Ectodermal cell (in vitro differentiated cells): ENCODE data around the gene DEPP1.

Experiments
- H3K27ac ChIP-seq: 2 replicates; pipeline ENCODE4 v1.7.0; 2013; ENCODE audit warnings: mild to moderate bottlenecking, low read depth, low read length; ENCODE audit not compliant: insufficient read depth, poor library complexity, severe bottlenecking
- H3K27me3 ChIP-seq: 2 replicates; pipeline ENCODE4 v1.7.0; 2013; ENCODE audit warnings: mild to moderate bottlenecking, low read length; ENCODE audit not compliant: insufficient read depth, control insufficient read depth, poor library complexity, severe bottlenecking
- H3K36me3 ChIP-seq: one replicate; pipeline ENCODE4 v1.7.0; 2013; ENCODE audit warnings: low read length; ENCODE audit not compliant: control insufficient read depth, insufficient read depth
- H3K4me1 ChIP-seq: one replicate; pipeline ENCODE4 v1.7.0; 2013; ENCODE audit warnings: low read length; ENCODE audit not compliant: control insufficient read depth, insufficient read depth
- H3K4me3 ChIP-seq: 2 replicates; pipeline ENCODE4 v1.7.0; 2013; ENCODE audit warnings: low read depth, low read length, control low read depth; ENCODE audit not compliant: insufficient read depth
- H3K9me3 ChIP-seq: 2 replicates; pipeline ENCODE4 v1.7.0; 2013; ENCODE audit warnings: mild to moderate bottlenecking, low read length, moderate library complexity; ENCODE audit not compliant: control insufficient read depth
- WGBS, 2 experiments: methylation state at CpG; one replicate each; pipeline ENCODE4 v1.1.7; 2013; ENCODE audit warnings: missing lambda C conversion rate in 2 of 2; 5-methylcytosine and 5-hydroxymethylcytosine counted together

DEPP1 gene

GRCh38 chr10:44960482-44961229 lies 18.0 kb downstream of the DEPP1 start:
- Histone ChIP-seq H3K9me3 (no peaks in the 10 kb centered on the region), H3K4me1 (peaks cover 50% of the 10 kb centered on the region), H3K27me3 (peaks cover 9% of the 10 kb centered on the region), H3K4me3 (no peak overlapping the region), H3K27ac (no peak overlapping the region), H3K36me3 (no peaks in the 10 kb centered on the region)
- 79 to 83% methylated on average over 7 of the region's 7 CpGs for WGBS, 2 experiments

GRCh38 chr10:44960088-44960460 lies 18.5 kb downstream of the DEPP1 start:
- H3K27me3 ChIP-seq, result peaks cover 9% of the 10 kb centered on the region
- H3K9me3 ChIP-seq, result no peaks in the 10 kb centered on the region
- H3K4me1 ChIP-seq, result peaks cover 44% of the 10 kb centered on the region
- H3K36me3 ChIP-seq, result no peaks in the 10 kb centered on the region
- 36 to 45% methylated on average over 8 of the region's 8 CpGs for WGBS, 2 experiments
- H3K4me3 ChIP-seq, result peak overlapping the region; percentile 80
- no peak overlapping the region for H3K27ac ChIP-seq

- H3K4me1 ChIP-seq, result peaks cover 38% of the 10 kb centered on the region
- H3K27ac ChIP-seq, result peak within 1 kb of the TSS; percentile 69
- WGBS, 2 experiments, result 2% methylated on average over 74 of the region's 74 CpGs
- peaks cover 9% of the 10 kb centered on the region for H3K27me3 ChIP-seq
- H3K36me3 ChIP-seq, result no peaks in the 10 kb centered on the region
- no peaks in the 10 kb centered on the region for H3K9me3 ChIP-seq
- peak within 1 kb of the TSS; percentile 80 for H3K4me3 ChIP-seq
Measured at GRCh38 chr10:44959247-44960087, 19.1 kb downstream of the DEPP1 start, which contains the start of gene RASSF4. RASSF4 (plus strand) TSS chr10:44959802; CDS start chr10:44970203, 10,401 bp downstream.

GRCh38 chr10:44958898-44959246 lies 19.7 kb downstream of the DEPP1 start:
- peaks cover 9% of the 10 kb centered on the region for H3K27me3 ChIP-seq
- peak overlapping the region; percentile 69 for H3K27ac ChIP-seq
- peaks cover 32% of the 10 kb centered on the region for H3K4me1 ChIP-seq
- H3K36me3 ChIP-seq, result no peaks in the 10 kb centered on the region
- no peaks in the 10 kb centered on the region for H3K9me3 ChIP-seq
- WGBS, 2 experiments, result 14 to 25% methylated on average over 5 to 6 of the region's 6 CpGs
- peak overlapping the region; percentile 80 for H3K4me3 ChIP-seq

GRCh38 chr10:44958196-44958897 lies 20.3 kb downstream of the DEPP1 start:
- Histone ChIP-seq H3K4me1 (peaks cover 27% of the 10 kb centered on the region), H3K4me3 (peak overlapping the region; percentile 80), H3K36me3 (no peaks in the 10 kb centered on the region), H3K27me3 (peaks cover 9% of the 10 kb centered on the region), H3K9me3 (no peaks in the 10 kb centered on the region), H3K27ac (no peak overlapping the region)
- 69 to 74% methylated on average over 5 of the region's 5 CpGs for WGBS, 2 experiments

GRCh38 chr10:44956717-44957706 lies 21.6 kb downstream of the DEPP1 start:
- peaks cover 9% of the 10 kb centered on the region for H3K27me3 ChIP-seq
- 94 to 97% methylated on average over 4 of the region's 4 CpGs for WGBS, 2 experiments
- H3K4me1 ChIP-seq, result peaks cover 28% of the 10 kb centered on the region
- H3K4me3 ChIP-seq, result no peak overlapping the region
- no peaks in the 10 kb centered on the region for H3K36me3 ChIP-seq
- no peaks in the 10 kb centered on the region for H3K9me3 ChIP-seq
- H3K27ac ChIP-seq, result no peak overlapping the region

- 91 to 95% methylated on average over 4 of the region's 4 CpGs for WGBS, 2 experiments
- Histone ChIP-seq H3K36me3 (no peaks in the 10 kb centered on the region), H3K27ac (no peak overlapping the region), H3K27me3 (peaks cover 9% of the 10 kb centered on the region), H3K4me3 (no peak overlapping the region), H3K9me3 (no peaks in the 10 kb centered on the region), H3K4me1 (peaks cover 24% of the 10 kb centered on the region)
Measured at GRCh38 chr10:44956226-44956625, 22.4 kb downstream of the DEPP1 start.

- WGBS, 2 experiments, result 93 to 94% methylated on average over 8 of the region's 8 CpGs
- Histone ChIP-seq H3K36me3 (no peaks in the 10 kb centered on the region), H3K4me1 (peaks cover 17% of the 10 kb centered on the region), H3K4me3 (no peak overlapping the region), H3K9me3 (no peaks in the 10 kb centered on the region), H3K27ac (no peak overlapping the region), H3K27me3 (peaks cover 8% of the 10 kb centered on the region)
Measured at GRCh38 chr10:44955413-44956070, 23.1 kb downstream of the DEPP1 start.

- H3K9me3 ChIP-seq, result no peaks in the 10 kb centered on the region
- H3K4me3 ChIP-seq, result no peak overlapping the region
- H3K4me1 ChIP-seq, result peaks cover 12% of the 10 kb centered on the region
- H3K27me3 ChIP-seq, result peaks cover 2% of the 10 kb centered on the region
- no peak overlapping the region for H3K27ac ChIP-seq
- no peaks in the 10 kb centered on the region for H3K36me3 ChIP-seq
Measured at GRCh38 chr10:44954962-44955361, 23.6 kb downstream of the DEPP1 start.
